ENCODE measurements around the gene SCCPDH. TPM values are rescaled to one million over a fixed set of nuclear protein-coding genes. Genes with fewer than 3 reads are reported as not detected.
A peak's percentile ranks its signal among the peaks of the same experiment; 100 is the strongest.

The SCCPDH gene
- total RNA-seq, 6 experiments from 2014 or later, result 21.3 to 27.2 (median 25.6) TPM

DNA sequence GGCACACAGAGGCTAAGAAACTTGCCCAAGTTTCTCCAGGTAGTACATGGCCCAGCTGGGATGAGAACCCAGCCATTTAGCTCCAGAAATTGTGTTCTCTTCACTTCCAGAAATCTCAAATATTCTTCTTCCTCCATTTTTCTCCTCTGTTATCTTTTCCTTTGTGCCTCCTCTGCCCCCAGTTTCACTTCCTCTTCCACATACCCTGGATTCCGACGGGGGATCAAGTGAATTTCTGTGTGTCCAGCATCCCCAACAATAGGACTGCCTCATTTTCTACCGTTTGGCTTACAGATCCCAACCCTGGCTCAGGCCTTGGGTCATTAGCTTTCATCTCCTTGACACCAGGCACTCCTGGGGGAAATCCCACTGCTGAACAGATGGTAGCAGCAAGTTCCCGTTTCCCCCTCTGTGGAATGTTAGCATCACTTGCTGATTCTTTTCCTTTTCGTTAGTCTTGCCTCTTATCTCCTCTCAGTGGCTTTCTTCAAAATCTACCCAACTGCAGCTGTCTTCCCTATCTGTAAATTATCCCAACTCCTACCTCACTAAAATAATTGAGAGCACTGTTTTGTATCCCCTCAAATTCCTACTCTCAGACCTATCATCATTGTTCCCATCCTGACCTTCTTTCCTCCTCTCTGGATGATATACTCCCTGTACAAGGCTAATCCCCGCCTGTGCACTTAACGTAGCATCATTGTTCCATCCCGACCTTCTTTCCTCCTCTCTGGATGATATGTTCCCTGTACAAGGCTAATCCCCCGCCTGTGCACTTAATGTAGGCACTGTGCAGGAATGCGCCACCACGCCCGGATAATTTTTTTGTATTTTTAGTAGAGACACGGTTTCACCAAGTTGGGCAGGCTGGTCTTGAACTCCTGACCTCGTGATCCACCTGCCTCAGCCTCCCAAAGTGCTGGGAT is 36.5 kb downstream of the SCCPDH start:
- no peaks in the 10 kb centered on the region for H3K9me3 Mint-ChIP-seq
- H3K27me3 Mint-ChIP-seq (ENCODE audit: insufficient read depth), result no peaks in the 10 kb centered on the region; the same call in 1 of the 2 replicates
- H3K4me1 Mint-ChIP-seq (ENCODE audit: low read depth), result no peaks in the 10 kb centered on the region
- no peak for DNase-seq
- H3K4me3 Mint-ChIP-seq, result no peak overlapping the region
- TF ChIP-seq, protein P1, sequence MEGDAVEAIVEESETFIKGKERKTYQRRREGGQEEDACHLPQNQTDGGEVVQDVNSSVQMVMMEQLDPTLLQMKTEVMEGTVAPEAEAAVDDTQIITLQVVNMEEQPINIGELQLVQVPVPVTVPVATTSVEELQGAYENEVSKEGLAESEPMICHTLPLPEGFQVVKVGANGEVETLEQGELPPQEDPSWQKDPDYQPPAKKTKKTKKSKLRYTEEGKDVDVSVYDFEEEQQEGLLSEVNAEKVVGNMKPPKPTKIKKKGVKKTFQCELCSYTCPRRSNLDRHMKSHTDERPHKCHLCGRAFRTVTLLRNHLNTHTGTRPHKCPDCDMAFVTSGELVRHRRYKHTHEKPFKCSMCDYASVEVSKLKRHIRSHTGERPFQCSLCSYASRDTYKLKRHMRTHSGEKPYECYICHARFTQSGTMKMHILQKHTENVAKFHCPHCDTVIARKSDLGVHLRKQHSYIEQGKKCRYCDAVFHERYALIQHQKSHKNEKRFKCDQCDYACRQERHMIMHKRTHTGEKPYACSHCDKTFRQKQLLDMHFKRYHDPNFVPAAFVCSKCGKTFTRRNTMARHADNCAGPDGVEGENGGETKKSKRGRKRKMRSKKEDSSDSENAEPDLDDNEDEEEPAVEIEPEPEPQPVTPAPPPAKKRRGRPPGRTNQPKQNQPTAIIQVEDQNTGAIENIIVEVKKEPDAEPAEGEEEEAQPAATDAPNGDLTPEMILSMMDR (IDR thresholded peaks at IDR 0.05), result no peak
- no peak overlapping the region; the same call in 1 of the 2 replicates for H3K27ac Mint-ChIP-seq
- H3K36me3 Mint-ChIP-seq (ENCODE audit: low read depth), result peaks cover 20% of the 10 kb centered on the region

DNA sequence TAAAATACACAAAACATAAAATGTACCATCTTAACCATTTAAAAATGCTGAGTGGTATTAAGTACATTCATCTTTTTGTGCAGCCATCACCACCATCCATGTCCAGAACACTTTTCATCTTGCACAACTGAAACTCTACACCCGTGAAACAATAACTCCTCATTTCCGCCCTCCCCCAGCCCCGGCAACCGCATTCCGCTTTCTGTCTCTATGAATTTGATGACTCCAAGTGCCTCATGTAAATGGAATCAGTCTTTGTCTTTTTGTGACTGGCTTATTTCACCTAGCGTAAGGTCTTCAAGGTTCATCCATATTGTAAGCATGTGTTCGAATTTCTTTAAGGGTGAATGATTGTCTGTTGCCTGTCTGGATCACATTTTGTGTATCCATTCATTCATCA is 37.2 kb downstream of the SCCPDH start:
- H3K27me3 Mint-ChIP-seq (ENCODE audit: insufficient read depth), result no peaks in the 10 kb centered on the region; the same call in 1 of the 2 replicates
- DNase-seq, result no peak

DNA sequence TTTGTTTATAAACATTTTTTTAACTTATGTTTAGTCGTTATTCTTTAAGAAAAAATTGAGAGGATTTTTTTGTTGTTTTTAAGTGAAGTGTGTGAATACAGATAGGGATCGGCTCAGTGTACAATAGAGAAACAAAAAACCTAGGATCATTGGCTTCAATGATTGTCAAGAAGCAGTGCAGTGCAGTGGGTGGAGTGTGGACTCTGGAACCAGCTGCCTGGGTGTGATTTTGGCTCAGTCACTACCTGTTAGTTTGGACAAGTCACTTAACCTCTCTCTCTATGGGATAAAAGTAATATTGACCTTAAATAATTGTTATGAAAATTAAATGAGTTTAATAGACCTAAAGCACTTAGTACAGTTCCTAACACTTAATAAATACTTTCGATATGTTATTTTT is 41.3 kb downstream of the SCCPDH start:
- DNase-seq, result no peak
- Mint-ChIP-seq H3K27ac (no peak overlapping the region), H3K36me3 (ENCODE audit: low read depth) (peaks cover 36% of the 10 kb centered on the region), H3K9me3 (no peaks in the 10 kb centered on the region), H3K27me3 (ENCODE audit: insufficient read depth) (no peaks in the 10 kb centered on the region; the same call in 1 of the 2 replicates), H3K4me1 (ENCODE audit: low read depth) (peaks cover 16% of the 10 kb centered on the region), H3K4me3 (no peak overlapping the region)
- TF ChIP-seq, protein P1 (IDR thresholded peaks at IDR 0.05), result no peak

More for the DNA sequence above, 37.2 kb downstream of the SCCPDH start:
- peaks cover 20% of the 10 kb centered on the region for H3K36me3 Mint-ChIP-seq (ENCODE audit: low read depth)
- no peaks in the 10 kb centered on the region for H3K4me1 Mint-ChIP-seq (ENCODE audit: low read depth)
- no peaks in the 10 kb centered on the region for H3K9me3 Mint-ChIP-seq
- TF ChIP-seq, protein P1 (IDR thresholded peaks at IDR 0.05), result no peak
- H3K27ac Mint-ChIP-seq, result no peak overlapping the region
- no peak overlapping the region for H3K4me3 Mint-ChIP-seq

DNA sequence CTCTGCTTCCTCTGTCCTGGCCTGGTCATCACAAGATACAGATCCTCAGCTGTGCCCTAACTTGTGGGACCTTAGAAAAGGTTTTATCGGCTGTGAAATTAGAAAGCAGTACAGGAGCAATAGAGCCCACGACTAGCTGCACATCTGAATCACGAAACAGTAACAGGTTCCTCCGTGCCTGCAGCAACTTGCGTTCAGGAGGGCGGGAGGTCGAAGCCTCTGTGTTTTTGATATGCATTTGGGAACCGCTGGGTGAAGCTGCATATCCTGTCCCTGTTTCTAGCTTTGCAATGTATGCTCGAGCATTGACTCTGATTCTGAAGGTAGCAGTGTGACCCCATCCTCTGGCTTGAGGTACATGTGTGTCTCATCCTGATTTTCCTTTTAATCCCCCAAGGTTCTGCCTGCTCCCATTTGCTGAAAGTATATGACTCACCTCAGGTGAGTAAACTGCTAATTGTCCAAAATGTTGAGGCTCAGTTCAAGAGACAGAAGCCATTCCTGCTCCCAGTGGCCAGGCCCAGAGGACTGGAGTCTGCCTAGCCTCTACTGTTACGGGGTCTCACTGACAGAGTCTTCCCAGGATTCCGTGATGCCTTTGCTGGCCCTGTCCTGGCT is 44.3 kb downstream of the SCCPDH start:
- H3K9me3 Mint-ChIP-seq, result no peaks in the 10 kb centered on the region
- TF ChIP-seq, protein P1 (IDR thresholded peaks at IDR 0.05), result no peak
- no peak overlapping the region for H3K4me3 Mint-ChIP-seq
- no peak for DNase-seq
- H3K27ac Mint-ChIP-seq, result peak overlapping the region; percentile 82
- peaks cover 16% of the 10 kb centered on the region for H3K4me1 Mint-ChIP-seq (ENCODE audit: low read depth)
- H3K36me3 Mint-ChIP-seq (ENCODE audit: low read depth), result peaks cover 35% of the 10 kb centered on the region
- no peaks in the 10 kb centered on the region; the same call in 1 of the 2 replicates for H3K27me3 Mint-ChIP-seq (ENCODE audit: insufficient read depth)

DNA sequence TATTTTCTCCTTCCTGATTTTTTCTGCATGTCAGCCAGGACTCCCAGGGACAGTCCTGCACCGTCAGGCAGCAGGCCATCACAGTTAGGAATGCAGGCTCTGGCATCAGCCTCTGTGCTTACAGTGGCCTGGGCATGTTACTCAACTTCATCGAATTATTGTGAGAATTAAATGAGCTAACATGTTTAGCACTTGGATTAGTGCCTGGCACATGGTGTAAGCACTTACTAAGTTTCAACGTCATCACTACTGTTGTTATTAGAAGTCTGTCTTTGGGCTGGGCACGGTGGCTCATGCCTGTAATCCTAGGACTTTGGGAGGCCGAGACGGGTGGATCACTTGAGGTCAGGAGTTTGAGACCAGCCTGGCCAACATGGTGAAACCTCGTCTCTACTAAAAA is 45.1 kb downstream of the SCCPDH start:
- DNase-seq, result peak; percentile 90
- TF ChIP-seq, protein P1 (IDR thresholded peaks at IDR 0.05), result no peak
- Mint-ChIP-seq H3K4me1 (ENCODE audit: low read depth) (peaks cover 16% of the 10 kb centered on the region), H3K27ac (peak overlapping the region; percentile 82), H3K27me3 (ENCODE audit: insufficient read depth) (no peaks in the 10 kb centered on the region; the same call in 1 of the 2 replicates), H3K9me3 (no peaks in the 10 kb centered on the region), H3K4me3 (no peak overlapping the region), H3K36me3 (ENCODE audit: low read depth) (peaks cover 35% of the 10 kb centered on the region)
